K562 (cell line): ENCODE measurements around the gene DNAJB2. TPM values are rescaled to one million over a fixed set of nuclear protein-coding genes. Genes with fewer than 3 reads are reported as not detected.

Experiments used
- CBFA2T2 ChIP-seq: fragments of 450-650 bp; conservative IDR thresholded peaks from 2 replicates; pipeline ENCODE4 v1.6.1; 2017; ENCODE audit warnings: mild to moderate bottlenecking
- CREBBP ChIP-seq: IDR thresholded peaks from one replicate; pipeline ENCODE4 v1.6.1; 2012; ENCODE audit warnings: low read depth, mild to moderate bottlenecking, control low read depth, inconsistent platforms, low read length
- CREM ChIP-seq: IDR thresholded peaks from 2 replicates; pipeline ENCODE4 v1.6.1; 2014; ENCODE audit warnings: antibody characterized with exemption, low read depth
- HCFC1 ChIP-seq: IDR thresholded peaks from 2 replicates; pipeline ENCODE4 v1.6.1; 2012; ENCODE audit warnings: low read depth, low read length, improper control_type of control experiment
- MYNN ChIP-seq, 2 experiments: sonication (generic); formaldehyde crosslinking in 1 of 2; IDR thresholded peaks; 2 replicates each; pipeline versions ENCODE4 v1.5.0 to v1.6.1; 2016 to 2020; ENCODE audit warnings: antibody characterized with exemption in 1 of 2, missing genetic modification reagents in 1 of 2
- RAD21 ChIP-seq, 2 experiments: fragments of 250-450 bp in 1 of 2; fragments of 450-650 bp in 1 of 2; sonication (Bioruptor Pico) in 1 of 2; formaldehyde crosslinking in 1 of 2; IDR thresholded peaks in 1 of 2; conservative IDR thresholded peaks in 1 of 2; 2 replicates each; pipeline versions ENCODE4 v1.4.0 to v1.8.0; 2020 to 2022; ENCODE audit warnings: mild to moderate bottlenecking in 2 of 2, moderate library complexity in 1 of 2
- RNF2 ChIP-seq: sonication (generic); IDR thresholded peaks from 2 replicates; pipeline ENCODE4 v1.6.1; 2016
- RNF219 ChIP-seq: fragments of 250-450 bp; sonication (Bioruptor Pico); IDR thresholded peaks from 2 replicates; pipeline ENCODE4 v1.5.0; 2022; ENCODE audit warnings: mild to moderate bottlenecking
- SNAPC5 ChIP-seq: fragments of 250-450 bp; sonication (Bioruptor Pico); IDR thresholded peaks from 2 replicates; pipeline ENCODE4 v1.8.0; 2021; ENCODE audit warnings: moderate library complexity, mild to moderate bottlenecking, inconsistent platforms
- STAT5A ChIP-seq: IDR thresholded peaks from 2 replicates; pipeline ENCODE4 v1.6.1; 2012; ENCODE audit warnings: low read length, inconsistent platforms, borderline replicate concordance
- VEZF1 ChIP-seq: fragments of 200-800 bp; sonication (Bioruptor generic); IDR thresholded peaks from 2 replicates; pipeline ENCODE4 v1.6.1; 2017; ENCODE audit warnings: missing genetic modification characterization, missing compliant biosample characterization
- XRCC5 ChIP-seq: fragments of 200-400 bp; formaldehyde crosslinking; IDR thresholded peaks from 2 replicates; pipeline ENCODE4 v1.6.1; 2017; ENCODE audit warnings: low read depth, mild to moderate bottlenecking, low read length
- ZBTB34 ChIP-seq: fragments of 250-450 bp; sonication (Bioruptor Pico); IDR thresholded peaks from 2 replicates; pipeline ENCODE4 v1.8.0; 2021; ENCODE audit warnings: mild to moderate bottlenecking, moderate library complexity
- ZNF12 ChIP-seq: sonication (generic); formaldehyde crosslinking; IDR thresholded peaks from 2 replicates; pipeline ENCODE4 v1.4.0; 2020; ENCODE audit warnings: mild to moderate bottlenecking, missing genetic modification reagents
- ZSCAN32 ChIP-seq: fragments of 450-650 bp; formaldehyde crosslinking; IDR thresholded peaks from 2 replicates; pipeline ENCODE4 v1.4.0; 2020; ENCODE audit warnings: mild to moderate bottlenecking, moderate library complexity
- polyA plus RNA-seq, 8 experiments: library from polyadenylated mRNA; depleted of rRNA in 4 of 8; stranded (reverse) in 5 of 8; unstranded in 3 of 8; fragments of >200 nt; fragmentation: Nextera tagmentation in 2 of 8; fragmentation: Illumina TruSeq in 1 of 8; extraction: Ambion mirVana in 2 of 8; extraction: Trizol in 1 of 8; gene quantifications; 2 replicates each; pipeline versions ENCODE4 v1.2.1 to v1.2.3, GENCODE V29; 2011 to 2014; ENCODE audit warnings: inconsistent platforms in 1 of 8, missing spikeins in 1 of 8
- total RNA-seq, 7 experiments: library from RNA; depleted of rRNA in 6 of 7; stranded (reverse); fragments of >200 nt in 6 of 7; fragmentation: Illumina TruSeq in 2 of 7; extraction: Trizol in 2 of 7; gene quantifications; 2 replicates each; pipeline versions ENCODE4 v1.2.1 to v1.2.3, GENCODE V29; 2011 to 2021; ENCODE audit warnings: low replicate concordance in 1 of 7
- TF ChIP-seq, protein P1 (sequence below): fragments of 450-650 bp; IDR thresholded peaks from 2 replicates; pipeline ENCODE4 v1.6.1; 2016; ENCODE audit warnings: borderline replicate concordance
- TF ChIP-seq, protein P2 (sequence below): sonication (generic); formaldehyde crosslinking; IDR thresholded peaks from 2 replicates; pipeline ENCODE4 v1.8.0; 2022; ENCODE audit warnings: mild to moderate bottlenecking, low read depth, missing genetic modification reagents
- TF ChIP-seq, protein P3 (sequence below): sonication (generic); IDR thresholded peaks from 2 replicates; pipeline ENCODE4 v1.6.1; 2016

Gene DNAJB2
- total and polyA plus RNA-seq, 9 of the 15 experiments (the other 6 are each of a cell fraction or from before 2014, with no cell fraction given) = 0.08 to 3.0 (median 2.2) TPM; not detected in 1

DNA sequence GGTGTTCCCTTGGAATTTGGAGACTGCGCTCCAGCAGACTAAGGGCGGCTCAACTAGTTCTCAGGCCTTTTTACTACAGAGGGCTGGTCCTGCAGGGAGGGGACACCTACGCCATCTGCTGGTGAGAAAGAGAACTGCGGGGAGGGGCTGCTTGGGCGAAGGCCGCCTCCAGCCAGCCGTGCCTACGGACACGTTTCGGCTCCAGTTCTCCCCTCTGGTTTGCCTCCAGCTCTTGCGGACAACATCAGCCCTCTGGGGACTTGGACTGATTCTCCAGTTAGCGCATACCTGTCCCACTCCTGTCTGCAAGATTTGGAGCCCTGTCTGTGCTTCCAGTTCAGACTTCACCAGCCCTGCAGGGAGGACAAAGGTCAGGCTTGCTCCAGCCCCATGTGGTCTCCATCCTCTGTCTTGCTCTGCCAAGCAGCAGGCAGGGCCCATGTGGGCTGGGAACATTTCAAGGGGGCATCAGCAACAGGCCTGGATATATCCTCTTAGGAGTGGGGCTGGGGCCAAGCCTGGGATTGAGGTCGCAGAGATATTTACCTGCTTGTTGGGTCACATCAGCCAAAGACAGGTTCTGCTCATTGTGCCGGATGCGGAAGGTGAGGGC lies 19.7 kb downstream of the DNAJB2 start (continued):
- TF ChIP-seq VEZF1 (CRISPR knock-in tag) (peak; percentile 45; the same call in 1 of the 2 replicates), ZNF12 (CRISPR knock-in tag) (no peak), STAT5A (no peak), HCFC1 (peak; percentile 23; the same call in 1 of the 2 replicates), RNF219 (CRISPR knock-in tag) (no peak), XRCC5 (peak; percentile 62; the same call in 1 of the 2 replicates), MYNN (IDR thresholded peaks at IDR 0.05) (no peak), MYNN (CRISPR knock-in tag; IDR thresholded peaks at IDR 0.05) (no peak), RNF2 (no peak), RAD21 (CRISPR knock-in tag; conservative IDR thresholded peaks at IDR 0.05 in 1 of 2, IDR thresholded peaks at IDR 0.05 in 1 of 2) (peak; percentile 77 to 85), CBFA2T2 (no peak), ZBTB34 (no peak), ZSCAN32 (CRISPR knock-in tag) (no peak), CREM (peak; percentile 36; the same call in 1 of the 2 replicates), CREBBP (no peak), SNAPC5 (CRISPR knock-in tag) (no peak)
- TF ChIP-seq, protein P1, sequence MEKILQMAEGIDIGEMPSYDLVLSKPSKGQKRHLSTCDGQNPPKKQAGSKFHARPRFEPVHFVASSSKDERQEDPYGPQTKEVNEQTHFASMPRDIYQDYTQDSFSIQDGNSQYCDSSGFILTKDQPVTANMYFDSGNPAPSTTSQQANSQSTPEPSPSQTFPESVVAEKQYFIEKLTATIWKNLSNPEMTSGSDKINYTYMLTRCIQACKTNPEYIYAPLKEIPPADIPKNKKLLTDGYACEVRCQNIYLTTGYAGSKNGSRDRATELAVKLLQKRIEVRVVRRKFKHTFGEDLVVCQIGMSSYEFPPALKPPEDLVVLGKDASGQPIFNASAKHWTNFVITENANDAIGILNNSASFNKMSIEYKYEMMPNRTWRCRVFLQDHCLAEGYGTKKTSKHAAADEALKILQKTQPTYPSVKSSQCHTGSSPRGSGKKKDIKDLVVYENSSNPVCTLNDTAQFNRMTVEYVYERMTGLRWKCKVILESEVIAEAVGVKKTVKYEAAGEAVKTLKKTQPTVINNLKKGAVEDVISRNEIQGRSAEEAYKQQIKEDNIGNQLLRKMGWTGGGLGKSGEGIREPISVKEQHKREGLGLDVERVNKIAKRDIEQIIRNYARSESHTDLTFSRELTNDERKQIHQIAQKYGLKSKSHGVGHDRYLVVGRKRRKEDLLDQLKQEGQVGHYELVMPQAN = no peak
- TF ChIP-seq, protein P2, sequence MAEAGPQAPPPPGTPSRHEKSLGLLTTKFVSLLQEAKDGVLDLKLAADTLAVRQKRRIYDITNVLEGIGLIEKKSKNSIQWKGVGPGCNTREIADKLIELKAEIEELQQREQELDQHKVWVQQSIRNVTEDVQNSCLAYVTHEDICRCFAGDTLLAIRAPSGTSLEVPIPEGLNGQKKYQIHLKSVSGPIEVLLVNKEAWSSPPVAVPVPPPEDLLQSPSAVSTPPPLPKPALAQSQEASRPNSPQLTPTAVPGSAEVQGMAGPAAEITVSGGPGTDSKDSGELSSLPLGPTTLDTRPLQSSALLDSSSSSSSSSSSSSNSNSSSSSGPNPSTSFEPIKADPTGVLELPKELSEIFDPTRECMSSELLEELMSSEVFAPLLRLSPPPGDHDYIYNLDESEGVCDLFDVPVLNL (CRISPR knock-in tag) = no peak
- TF ChIP-seq, protein P3, sequence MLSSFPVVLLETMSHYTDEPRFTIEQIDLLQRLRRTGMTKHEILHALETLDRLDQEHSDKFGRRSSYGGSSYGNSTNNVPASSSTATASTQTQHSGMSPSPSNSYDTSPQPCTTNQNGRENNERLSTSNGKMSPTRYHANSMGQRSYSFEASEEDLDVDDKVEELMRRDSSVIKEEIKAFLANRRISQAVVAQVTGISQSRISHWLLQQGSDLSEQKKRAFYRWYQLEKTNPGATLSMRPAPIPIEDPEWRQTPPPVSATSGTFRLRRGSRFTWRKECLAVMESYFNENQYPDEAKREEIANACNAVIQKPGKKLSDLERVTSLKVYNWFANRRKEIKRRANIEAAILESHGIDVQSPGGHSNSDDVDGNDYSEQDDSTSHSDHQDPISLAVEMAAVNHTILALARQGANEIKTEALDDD = peak; percentile 87
